SK-N-SH (cell line): Measurements from ENCODE around the gene C4orf50. TPM values are rescaled to one million over a fixed set of nuclear protein-coding genes. Genes with fewer than 3 reads are reported as not detected.

Source experiments
- CTCF ChIA-PET: fragments of 300-600, 350-600 bp; formaldehyde crosslinking; extraction: SDS; loops from one replicate; lab custom pipeline; 2021; lab: Yijun Ruan, JAX
- POLR2A ChIA-PET: fragments of 350-600 bp; sonication (Branson Sonifier 250); formaldehyde crosslinking; extraction: SDS; loops from one replicate; lab custom pipeline; 2020; ENCODE audit warnings: antibody characterized with exemption, inconsistent platforms; lab: Yijun Ruan, JAX
- DNase-seq: peaks from one replicate; pipeline ENCODE4 v3.0.0; 2012
- H2AFZ ChIP-seq: fragments of 200-600 bp; sonication (generic); 2 replicates; pipeline ENCODE4 v1.8.1; 2016; ENCODE audit warnings: antibody characterized with exemption, mild to moderate bottlenecking, low read depth
- H3F3A ChIP-seq: fragments of 200-600 bp; sonication (generic); replicated peaks from 2 replicates; pipeline ENCODE3; 2016; ENCODE audit warnings: antibody characterized with exemption, mild to moderate bottlenecking; ENCODE audit not compliant: insufficient read depth
- H3K27ac ChIP-seq, 2 experiments: fragments of 200-500 bp in 1 of 2; fragments of 200-600 bp in 1 of 2; sonication (Bioruptor generic) in 1 of 2; sonication (generic), shearing (Covaris generic) in 1 of 2; 2 replicates each; pipeline versions ENCODE4 v1.5.1 to v1.6.1; 2014 to 2016; ENCODE audit warnings: low read depth in 2 of 2, inconsistent platforms in 1 of 2, low read length in 1 of 2, mild to moderate bottlenecking in 1 of 2, mixed read lengths in 1 of 2
- H3K27me3 ChIP-seq: fragments of 200-600 bp; sonication (generic), shearing (Covaris generic); 2 replicates; pipeline ENCODE4 v1.6.1; 2016; ENCODE audit warnings: mixed run types; ENCODE audit not compliant: insufficient read depth
- H3K36me3 ChIP-seq, 2 experiments: fragments of 200-500 bp in 1 of 2; fragments of 200-600 bp in 1 of 2; sonication (Bioruptor generic) in 1 of 2; sonication (generic) in 1 of 2; replicated peaks in 1 of 2; 2 replicates each; pipeline versions ENCODE3 to v1.5.1; 2014 to 2016; ENCODE audit warnings: low read length in 1 of 2, mild to moderate bottlenecking in 1 of 2; ENCODE audit not compliant: insufficient read depth in 2 of 2, control insufficient read depth in 1 of 2
- H3K4me1 ChIP-seq, 2 experiments: fragments of 200-500 bp in 1 of 2; fragments of 200-600 bp in 1 of 2; sonication (Bioruptor generic) in 1 of 2; sonication (generic), shearing (Covaris generic) in 1 of 2; 2 replicates each; pipeline versions ENCODE4 v1.5.1 to v1.6.1; 2014 to 2016; ENCODE audit warnings: low read depth in 1 of 2, low read length in 1 of 2, mixed run types in 1 of 2; ENCODE audit not compliant: insufficient read depth in 2 of 2, control insufficient read depth in 1 of 2
- H3K4me2 ChIP-seq: fragments of 200-600 bp; sonication (generic), shearing (Covaris generic); 2 replicates; pipeline ENCODE4 v1.6.1; 2017; ENCODE audit warnings: mixed run types
- H3K4me3 ChIP-seq, 2 experiments: fragments of 200-500 bp in 1 of 2; fragments of 200-600 bp in 1 of 2; sonication (Bioruptor generic) in 1 of 2; sonication (generic), shearing (Covaris generic) in 1 of 2; 2 replicates each; pipeline versions ENCODE4 v1.5.1 to v1.8.1; 2014 to 2016; ENCODE audit warnings: low read depth in 2 of 2, inconsistent platforms in 1 of 2, low read length in 1 of 2, mild to moderate bottlenecking in 1 of 2, mixed read lengths in 1 of 2, moderate library complexity in 1 of 2
- H3K79me2 ChIP-seq: fragments of 200-600 bp; sonication (generic); 2 replicates; pipeline ENCODE4 v1.8.1; 2017; ENCODE audit warnings: mild to moderate bottlenecking; ENCODE audit not compliant: insufficient read depth
- H3K9ac ChIP-seq: fragments of 200-600 bp; sonication (generic); 2 replicates; pipeline ENCODE4 v1.6.1; 2017; ENCODE audit warnings: mixed run types
- H3K9me2 ChIP-seq: fragments of 200-600 bp; sonication (generic); 2 replicates; pipeline ENCODE4 v1.6.1; 2017; ENCODE audit warnings: mixed run types
- H3K9me3 ChIP-seq: fragments of 200-600 bp; sonication (generic); 2 replicates; pipeline ENCODE4 v1.6.1; 2017; ENCODE audit warnings: mixed run types, mild to moderate bottlenecking, moderate library complexity
- H4K20me1 ChIP-seq: fragments of 200-600 bp; sonication (generic); 2 replicates; pipeline ENCODE4 v1.6.1; 2017; ENCODE audit warnings: mild to moderate bottlenecking, mixed run types; ENCODE audit not compliant: insufficient read depth
- ELF1 ChIP-seq: IDR thresholded peaks from 2 replicates; pipeline ENCODE4 v1.4.0; 2012
- EZH2phosphoT487 ChIP-seq: fragments of 200-600 bp; sonication (generic); IDR thresholded peaks from 2 replicates; pipeline ENCODE4 v1.6.1; 2017; ENCODE audit warnings: low read depth, mixed run types, mild to moderate bottlenecking, antibody characterized with exemption, moderate library complexity, borderline replicate concordance
- FOSL2 ChIP-seq: IDR thresholded peaks from 2 replicates; pipeline ENCODE4 v1.4.0; 2012; ENCODE audit warnings: low read depth, mild to moderate bottlenecking, moderate library complexity, borderline replicate concordance
- GATA2 ChIP-seq: sonication (generic); formaldehyde crosslinking; IDR thresholded peaks from 2 replicates; pipeline ENCODE4 v1.5.0; 2020; ENCODE audit warnings: mild to moderate bottlenecking, missing genetic modification reagents
- MXI1 ChIP-seq: IDR thresholded peaks from 2 replicates; pipeline ENCODE4 v1.6.1; 2012; ENCODE audit warnings: mild to moderate bottlenecking, low read depth, low read length, improper control_type of control experiment
- RAD21 ChIP-seq: IDR thresholded peaks from 2 replicates; pipeline ENCODE4 v1.6.1; 2012; ENCODE audit warnings: mild to moderate bottlenecking, low read length
- RCOR1 ChIP-seq: fragments of 150-350 bp; IDR thresholded peaks from 2 replicates; pipeline ENCODE4 v1.6.1; 2017; ENCODE audit warnings: antibody characterized with exemption, low read length
- SMC3 ChIP-seq: IDR thresholded peaks from 2 replicates; pipeline ENCODE4 v1.6.1; 2012; ENCODE audit warnings: low read depth, low read length, improper control_type of control experiment
- TEAD4 ChIP-seq: IDR thresholded peaks from 2 replicates; pipeline ENCODE4 v1.4.0; 2012; ENCODE audit warnings: mild to moderate bottlenecking, borderline replicate concordance; ENCODE audit not compliant: insufficient read depth
- USF2 ChIP-seq: fragments of 150-350 bp; IDR thresholded peaks from 2 replicates; pipeline ENCODE4 v1.6.1; 2017; ENCODE audit warnings: antibody characterized with exemption, low read length, low read depth, borderline replicate concordance
- YY1 ChIP-seq: IDR thresholded peaks from 2 replicates; pipeline ENCODE4 v1.4.0; 2012; ENCODE audit warnings: low read depth, mild to moderate bottlenecking
- ZBTB33 ChIP-seq: IDR thresholded peaks from 2 replicates; pipeline ENCODE4 v1.4.0; 2012; ENCODE audit warnings: low read depth, borderline replicate concordance
- WGBS: methylation state at CpG from one replicate; pipeline ENCODE4 v1.1.6; 2017; ENCODE audit warnings: low lambda C conversion rate; 5-methylcytosine and 5-hydroxymethylcytosine counted together
- polyA plus RNA-seq, 3 experiments: library from polyadenylated mRNA; depleted of rRNA; stranded (reverse); fragments of >200 nt; gene quantifications; 2 replicates each; pipeline ENCODE4 v1.2.3, GENCODE V29; 2012
- TF ChIP-seq, protein P1 (sequence below): fragments of 200-600 bp; sonication (generic); IDR thresholded peaks from 2 replicates; pipeline ENCODE4 v1.6.1; 2017; ENCODE audit warnings: antibody characterized with exemption, mild to moderate bottlenecking, moderate library complexity

The C4orf50 gene
- polyA plus RNA-seq, 1 of the 3 experiments (the other 2 are of a cell fraction), result under 0.01 TPM

DNA sequence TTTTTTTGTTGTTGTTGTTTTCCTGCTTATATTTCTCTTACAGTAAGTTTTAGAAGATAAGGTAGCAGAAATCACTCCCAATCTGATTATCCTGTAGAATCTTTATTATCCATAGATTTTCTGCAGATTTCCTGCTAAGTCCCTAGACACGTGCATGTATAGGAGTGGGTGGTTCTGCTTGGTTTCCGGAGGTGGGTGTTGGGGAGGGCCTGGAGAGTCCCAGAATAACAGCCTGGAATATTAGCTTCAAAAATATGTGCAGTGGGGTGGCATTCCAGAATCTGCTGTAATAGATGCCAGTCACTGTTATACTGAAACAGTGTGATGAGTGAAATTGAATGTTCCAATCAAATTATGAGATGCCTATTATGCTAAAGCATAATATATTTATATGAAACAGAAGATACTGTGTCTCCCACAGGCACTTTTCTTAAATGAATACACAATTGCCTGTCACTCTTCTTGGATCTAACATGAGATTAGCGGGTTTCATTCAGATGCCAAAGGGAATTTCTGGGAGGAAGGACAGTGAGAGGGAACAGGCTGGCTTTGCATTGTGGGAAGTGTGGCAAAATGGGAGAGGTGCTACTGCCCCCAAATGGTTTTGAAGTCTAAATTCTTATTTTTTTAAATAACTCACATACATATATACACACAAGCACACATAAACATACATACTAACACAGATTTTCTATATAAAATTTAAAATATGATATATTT, 37.6 kb downstream of the C4orf50 start:
- no peaks in the 10 kb centered on the region for H3K79me2 ChIP-seq
- H4K20me1 ChIP-seq, result no peaks in the 10 kb centered on the region
- peak; percentile 73 for DNase-seq
- no peak overlapping the region for H2AFZ ChIP-seq
- POLR2A ChIA-PET, result interaction anchor here (1.5 kb wide), 1 partner anchor 168 kb away, joined by 3 read pairs; no protein-coding TSS in a partner anchor
- H3K4me1 ChIP-seq, result no peaks in the 10 kb centered on the region; a peak in 1 of 4 replicates
- 40% methylated on average over 3 of the region's 3 CpGs for WGBS
- H3K9me2 ChIP-seq, result no peaks in the 10 kb centered on the region
- H3K9ac ChIP-seq, result no peak overlapping the region
- H3K36me3 ChIP-seq, result no peaks in the 10 kb centered on the region
- H3K27me3 ChIP-seq, result no peaks in the 10 kb centered on the region
- H3K27ac ChIP-seq, result no peak overlapping the region
- H3F3A ChIP-seq, result no peaks in the 10 kb centered on the region
- H3K9me3 ChIP-seq, result peaks cover 9% of the 10 kb centered on the region
- H3K4me3 ChIP-seq, result no peak overlapping the region
- H3K4me2 ChIP-seq, result no peak overlapping the region
- CTCF ChIA-PET, result interaction anchor here (0.6 to 4.2 kb wide), 26 partner anchors 8 to 725 kb away, joined by 3 to 31 read pairs (median 4); partner anchors contain the start of gene CRMP1
- TF ChIP-seq ZBTB33 (no peak), MXI1 (0 out of 2 replicates have a peak, but pooled peaks have one; percentile 17), RAD21 (peak; percentile 71)
- TF ChIP-seq, all 33 proteins: peak for 2

DNA sequence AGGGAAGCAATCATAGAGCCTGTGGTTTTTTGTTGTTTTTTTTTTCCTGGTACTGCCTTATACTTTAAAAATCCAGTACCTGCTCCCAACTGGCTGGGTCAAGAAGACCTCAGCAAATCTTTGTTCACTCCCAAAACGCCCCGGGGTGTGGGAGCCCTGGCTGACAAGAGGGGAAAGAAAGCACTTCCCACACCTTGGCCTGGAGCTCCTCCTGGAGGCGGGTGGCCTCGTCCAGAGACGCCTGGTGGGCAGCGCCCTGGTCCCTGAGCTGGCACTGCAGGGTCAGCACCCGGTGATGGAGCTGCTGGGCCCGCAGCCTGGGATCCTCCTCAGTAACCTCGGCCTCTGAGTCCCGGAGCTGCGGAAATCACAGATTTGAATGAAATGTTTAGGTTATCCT, 38.2 kb downstream of the C4orf50 start:
- no peaks in the 10 kb centered on the region; a peak in 1 of 4 replicates for H3K4me1 ChIP-seq
- no peaks in the 10 kb centered on the region for H4K20me1 ChIP-seq
- no peaks in the 10 kb centered on the region for H3F3A ChIP-seq
- H3K79me2 ChIP-seq, result no peaks in the 10 kb centered on the region
- no peak overlapping the region for H2AFZ ChIP-seq
- WGBS, result 11% methylated on average over 7 of the region's 11 CpGs
- no peak overlapping the region for H3K9ac ChIP-seq
- no peaks in the 10 kb centered on the region for H3K9me2 ChIP-seq
- no peaks in the 10 kb centered on the region for H3K36me3 ChIP-seq
- peak; percentile 80 for DNase-seq
- H3K27ac ChIP-seq, result no peak overlapping the region
- ChIA-PET CTCF (interaction anchor here (0.6 to 4.2 kb wide), 28 partner anchors 9 to 724 kb away, joined by 3 to 31 read pairs (median 4); partner anchors contain the start of gene CRMP1), POLR2A (interaction anchor here (1.5 kb wide), 1 partner anchor 167 kb away, joined by 3 read pairs; no protein-coding TSS in a partner anchor)
- peak; percentile 71 for TF ChIP-seq RAD21
- TF ChIP-seq ELF1, result no peak
- TF ChIP-seq SMC3, result peak; percentile 32; the same call in 1 of the 2 replicates
- no peak overlapping the region for H3K4me3 ChIP-seq
- no peak overlapping the region for H3K4me2 ChIP-seq
- peaks cover 8% of the 10 kb centered on the region for H3K9me3 ChIP-seq
- no peaks in the 10 kb centered on the region for H3K27me3 ChIP-seq

- Histone ChIP-seq H3K4me3 (no peak overlapping the region), H3K79me2 (no peaks in the 10 kb centered on the region), H3K4me2 (no peak overlapping the region), H3K27ac (no peak overlapping the region), H3K27me3 (no peaks in the 10 kb centered on the region), H3K4me1 (no peaks in the 10 kb centered on the region; a peak in 1 of 4 replicates), H3K9me2 (no peaks in the 10 kb centered on the region), H3K9me3 (no peaks in the 10 kb centered on the region), H3K36me3 (no peaks in the 10 kb centered on the region), H3F3A (no peaks in the 10 kb centered on the region), H4K20me1 (no peaks in the 10 kb centered on the region), H2AFZ (no peak overlapping the region), H3K9ac (no peak overlapping the region)
- no peak for DNase-seq
- WGBS, result 64% methylated on average over 6 of the region's 9 CpGs
- POLR2A ChIA-PET, result no interaction called here
- CTCF ChIA-PET, result interaction anchor here (0.9 to 1.1 kb wide), 2 partner anchors 21 to 154 kb away, joined by 4 read pairs; no protein-coding TSS in a partner anchor
- TF ChIP-seq, protein P1, sequence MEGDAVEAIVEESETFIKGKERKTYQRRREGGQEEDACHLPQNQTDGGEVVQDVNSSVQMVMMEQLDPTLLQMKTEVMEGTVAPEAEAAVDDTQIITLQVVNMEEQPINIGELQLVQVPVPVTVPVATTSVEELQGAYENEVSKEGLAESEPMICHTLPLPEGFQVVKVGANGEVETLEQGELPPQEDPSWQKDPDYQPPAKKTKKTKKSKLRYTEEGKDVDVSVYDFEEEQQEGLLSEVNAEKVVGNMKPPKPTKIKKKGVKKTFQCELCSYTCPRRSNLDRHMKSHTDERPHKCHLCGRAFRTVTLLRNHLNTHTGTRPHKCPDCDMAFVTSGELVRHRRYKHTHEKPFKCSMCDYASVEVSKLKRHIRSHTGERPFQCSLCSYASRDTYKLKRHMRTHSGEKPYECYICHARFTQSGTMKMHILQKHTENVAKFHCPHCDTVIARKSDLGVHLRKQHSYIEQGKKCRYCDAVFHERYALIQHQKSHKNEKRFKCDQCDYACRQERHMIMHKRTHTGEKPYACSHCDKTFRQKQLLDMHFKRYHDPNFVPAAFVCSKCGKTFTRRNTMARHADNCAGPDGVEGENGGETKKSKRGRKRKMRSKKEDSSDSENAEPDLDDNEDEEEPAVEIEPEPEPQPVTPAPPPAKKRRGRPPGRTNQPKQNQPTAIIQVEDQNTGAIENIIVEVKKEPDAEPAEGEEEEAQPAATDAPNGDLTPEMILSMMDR, result no peak
- TF ChIP-seq YY1 (no peak), SMC3 (no peak), FOSL2 (no peak), EZH2phosphoT487 (no peak), GATA2 (CRISPR knock-in tag) (no peak), RCOR1 (no peak), USF2 (no peak), TEAD4 (no peak)
These were observed 41.3 kb downstream of the C4orf50 start for GRCh38 chr4:5976921-5977320.
